Measurements from ENCODE around the gene OR10A3.

OR10A3 gene

DNA sequence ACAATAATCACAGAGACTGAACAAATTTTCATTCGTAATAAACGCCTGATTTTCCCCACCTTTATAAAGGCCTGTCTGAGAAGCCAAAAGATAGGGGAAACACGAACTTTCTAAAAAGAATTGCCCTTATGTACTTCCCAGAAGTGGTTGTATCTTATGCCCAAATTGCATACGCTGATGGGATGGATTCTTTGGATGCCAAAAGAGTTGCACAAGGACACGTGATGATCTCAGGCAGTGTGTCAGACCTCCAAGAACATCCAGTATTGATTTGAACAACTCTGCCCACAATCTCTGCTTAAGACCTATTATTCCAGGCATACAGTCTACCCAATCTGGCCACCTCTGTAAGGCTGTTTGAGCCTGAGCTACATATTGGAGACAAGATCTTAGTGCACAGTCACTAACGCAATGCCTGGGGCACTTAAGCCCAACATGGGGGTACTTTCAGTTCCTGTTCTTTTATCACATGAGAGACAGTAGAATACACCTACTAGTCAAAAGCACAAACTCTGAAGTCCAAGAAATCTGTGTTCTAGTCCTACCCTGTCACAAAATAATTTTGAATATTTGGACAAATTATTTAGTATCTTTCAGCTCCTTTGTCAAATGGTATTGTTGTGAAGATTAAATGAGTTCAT lies 49.3 kb downstream of the OR10A3 start:
- H3K27ac ChIP-seq, result no peak overlapping the region

GRCh38 chr11:7890417-7891172 lies 50.9 kb downstream of the OR10A3 start:
- Histone ChIP-seq H3K27ac (no peak overlapping the region), H3K9me3 (no peaks in the 10 kb centered on the region)
- no peak for TF ChIP-seq CTCF (IDR thresholded peaks at IDR 0.05)

More for the DNA sequence above, 49.3 kb downstream of the OR10A3 start:
- H3K27me3 ChIP-seq, result peaks cover 25% of the 10 kb centered on the region
- H3K4me3 ChIP-seq (ENCODE audit: low read depth in 1 of 2, low read length in 1 of 2), result no peak overlapping the region
- H3K9me3 ChIP-seq, result no peaks in the 10 kb centered on the region
- H3K4me1 ChIP-seq (ENCODE audit: control insufficient read depth in 1 of 2, insufficient read depth in 1 of 2, low read depth in 1 of 2, low read length in 1 of 2), result no peaks in the 10 kb centered on the region
- no peak for TF ChIP-seq CTCF (IDR thresholded peaks at IDR 0.05)
- H3K36me3 ChIP-seq, result no peaks in the 10 kb centered on the region

DNA sequence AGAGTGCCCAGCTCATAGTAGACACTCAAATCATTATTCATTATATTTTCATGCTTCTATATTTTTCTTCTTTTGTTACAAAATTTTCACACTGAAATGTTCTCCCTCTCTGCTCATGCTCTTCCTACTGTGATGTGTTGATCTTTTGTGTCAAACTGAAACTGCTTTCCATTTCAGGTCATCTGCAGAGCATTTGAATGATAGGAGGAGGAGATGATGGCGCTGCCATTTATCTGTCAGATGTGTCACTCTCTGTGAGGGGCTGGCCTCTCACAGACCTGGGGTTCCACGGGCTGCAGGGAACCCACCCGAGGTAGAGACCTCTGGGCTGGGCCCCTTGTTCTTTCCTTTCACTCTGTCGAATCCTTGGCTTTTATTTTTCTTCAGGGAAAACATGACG lies 51.5 kb downstream of the OR10A3 start:
- H3K4me1 ChIP-seq (ENCODE audit: control insufficient read depth in 1 of 2, insufficient read depth in 1 of 2, low read depth in 1 of 2, low read length in 1 of 2), result no peaks in the 10 kb centered on the region
- no peak overlapping the region for H3K27ac ChIP-seq
- peaks cover 25% of the 10 kb centered on the region for H3K27me3 ChIP-seq
- H3K9me3 ChIP-seq, result no peaks in the 10 kb centered on the region
- no peaks in the 10 kb centered on the region for H3K36me3 ChIP-seq
- H3K4me3 ChIP-seq (ENCODE audit: low read depth in 1 of 2, low read length in 1 of 2), result no peak overlapping the region
- no peak for TF ChIP-seq CTCF (IDR thresholded peaks at IDR 0.05)

More at GRCh38 chr11:7890417-7891172, 50.9 kb downstream of the OR10A3 start:
- H3K27me3 ChIP-seq, result peaks cover 25% of the 10 kb centered on the region
- H3K36me3 ChIP-seq, result no peaks in the 10 kb centered on the region
- no peaks in the 10 kb centered on the region for H3K4me1 ChIP-seq (ENCODE audit: control insufficient read depth in 1 of 2, insufficient read depth in 1 of 2, low read depth in 1 of 2, low read length in 1 of 2)
- no peak overlapping the region for H3K4me3 ChIP-seq (ENCODE audit: low read depth in 1 of 2, low read length in 1 of 2)

All from neutrophil (primary cell).